GM20000 (cell line): ENCODE data around the gene GALR3.

Source experiments
- DNase-seq: peaks from one replicate; pipeline ENCODE4 v3.0.0; 2012; ENCODE audit warnings: low spot score
- TF ChIP-seq, protein P1 (sequence below): IDR thresholded peaks from 2 replicates; pipeline ENCODE4 v1.5.1; 2012; ENCODE audit warnings: mild to moderate bottlenecking, control low read depth; ENCODE audit errors: extremely low read depth, missing control alignments

Gene GALR3

DNA sequence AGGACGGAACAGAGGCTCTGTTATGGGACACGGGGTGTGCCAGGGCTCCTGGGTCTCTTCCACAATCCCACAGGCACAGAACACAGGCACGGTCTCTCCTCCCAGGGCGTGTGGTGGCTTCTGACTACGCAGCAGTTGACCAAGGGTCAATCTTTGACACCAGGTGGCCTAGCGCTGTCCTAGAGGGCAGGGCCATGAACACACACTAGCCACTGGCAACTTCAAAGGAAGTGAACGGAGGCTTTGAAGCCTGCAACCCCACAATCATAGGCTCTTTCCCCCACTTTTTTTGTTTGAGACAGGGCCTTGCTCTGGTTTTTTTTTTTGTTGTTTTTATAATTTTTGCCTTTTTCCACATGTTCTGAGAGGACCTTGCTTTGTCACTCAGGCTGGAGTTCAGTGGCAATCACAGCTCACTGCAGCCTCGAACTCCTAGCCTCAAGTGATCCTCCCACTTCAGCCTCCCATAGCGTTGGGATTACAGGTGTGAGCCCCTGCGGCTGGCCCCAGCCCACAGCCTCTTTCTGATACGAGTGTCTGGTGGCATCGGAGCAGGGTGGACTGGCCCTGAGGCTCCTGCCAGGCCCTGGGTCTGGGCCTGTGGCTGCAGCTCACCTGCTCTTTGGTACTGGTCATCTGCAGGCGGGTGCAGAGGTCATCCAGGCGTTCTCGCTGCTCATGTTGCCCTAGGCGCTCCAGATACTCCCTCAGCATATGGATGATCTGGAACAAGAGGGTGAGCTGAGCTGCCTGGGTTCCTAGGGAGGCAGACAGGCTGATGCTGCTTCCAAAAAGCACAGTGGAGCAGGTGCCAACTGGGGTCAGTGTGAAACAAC is 9.1 kb downstream of the GALR3 start:
- DNase-seq: no peak

DNA sequence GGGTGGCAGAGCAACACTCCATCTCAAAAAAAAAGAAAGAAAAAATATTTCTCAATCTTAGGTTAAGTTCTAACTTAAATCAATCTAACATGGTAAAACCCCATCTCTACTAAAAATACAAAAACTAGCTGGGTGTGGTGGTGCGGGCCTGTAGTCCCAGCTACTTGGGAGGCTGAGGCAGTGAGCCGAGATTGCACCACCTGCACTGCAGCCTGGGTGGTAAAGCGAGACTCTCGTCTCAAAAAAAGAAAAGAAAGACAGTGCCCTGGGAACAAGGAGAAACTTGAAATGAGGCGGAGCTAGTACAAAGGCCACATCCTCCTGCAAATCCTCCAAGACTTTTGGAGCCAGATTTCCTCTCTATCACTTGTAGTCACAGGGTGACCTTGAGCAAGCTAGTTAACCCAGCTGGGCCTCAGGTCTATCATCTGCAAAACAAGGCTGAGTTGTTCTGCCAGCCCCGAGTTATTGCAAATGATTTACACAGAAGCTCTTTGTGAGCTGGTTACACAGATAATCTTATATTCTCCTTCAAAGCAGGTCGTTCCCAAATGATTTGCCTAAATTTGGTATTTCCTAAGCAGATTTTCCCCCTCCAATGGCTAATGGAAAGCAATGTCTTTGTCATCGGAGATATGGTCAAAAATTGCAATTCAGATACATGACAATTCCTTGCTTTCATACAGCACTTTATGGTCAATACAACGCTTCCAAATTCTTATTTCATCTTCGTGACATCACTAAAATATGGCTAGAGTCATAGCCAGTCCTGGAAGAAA is 19.0 kb downstream of the GALR3 start:
- TF ChIP-seq, protein P1, sequence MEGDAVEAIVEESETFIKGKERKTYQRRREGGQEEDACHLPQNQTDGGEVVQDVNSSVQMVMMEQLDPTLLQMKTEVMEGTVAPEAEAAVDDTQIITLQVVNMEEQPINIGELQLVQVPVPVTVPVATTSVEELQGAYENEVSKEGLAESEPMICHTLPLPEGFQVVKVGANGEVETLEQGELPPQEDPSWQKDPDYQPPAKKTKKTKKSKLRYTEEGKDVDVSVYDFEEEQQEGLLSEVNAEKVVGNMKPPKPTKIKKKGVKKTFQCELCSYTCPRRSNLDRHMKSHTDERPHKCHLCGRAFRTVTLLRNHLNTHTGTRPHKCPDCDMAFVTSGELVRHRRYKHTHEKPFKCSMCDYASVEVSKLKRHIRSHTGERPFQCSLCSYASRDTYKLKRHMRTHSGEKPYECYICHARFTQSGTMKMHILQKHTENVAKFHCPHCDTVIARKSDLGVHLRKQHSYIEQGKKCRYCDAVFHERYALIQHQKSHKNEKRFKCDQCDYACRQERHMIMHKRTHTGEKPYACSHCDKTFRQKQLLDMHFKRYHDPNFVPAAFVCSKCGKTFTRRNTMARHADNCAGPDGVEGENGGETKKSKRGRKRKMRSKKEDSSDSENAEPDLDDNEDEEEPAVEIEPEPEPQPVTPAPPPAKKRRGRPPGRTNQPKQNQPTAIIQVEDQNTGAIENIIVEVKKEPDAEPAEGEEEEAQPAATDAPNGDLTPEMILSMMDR: no peak
- no peak for DNase-seq

More for the DNA sequence above, 9.1 kb downstream of the GALR3 start:
- TF ChIP-seq, protein P1: no peak

DNA sequence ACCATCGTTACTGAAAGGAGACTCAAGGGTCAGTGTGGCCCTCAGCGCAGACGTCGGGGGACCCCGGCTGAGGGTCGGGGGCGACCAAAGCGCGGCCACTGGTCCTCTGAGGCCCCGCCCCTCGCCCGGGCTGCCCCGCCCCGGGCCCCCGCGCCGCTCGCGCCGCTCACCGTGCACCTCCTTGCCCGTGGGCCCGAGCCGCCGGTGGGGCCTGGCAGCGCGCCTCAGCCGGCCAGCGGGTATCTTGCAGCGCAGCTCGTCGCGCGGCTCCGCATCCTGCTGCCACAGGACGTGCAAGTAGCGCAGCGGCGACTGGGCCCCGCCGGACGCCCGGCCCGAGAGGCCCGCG is 20.5 kb downstream of the GALR3 start:
- TF ChIP-seq, protein P1: no peak
- DNase-seq: peak; percentile 73

DNA sequence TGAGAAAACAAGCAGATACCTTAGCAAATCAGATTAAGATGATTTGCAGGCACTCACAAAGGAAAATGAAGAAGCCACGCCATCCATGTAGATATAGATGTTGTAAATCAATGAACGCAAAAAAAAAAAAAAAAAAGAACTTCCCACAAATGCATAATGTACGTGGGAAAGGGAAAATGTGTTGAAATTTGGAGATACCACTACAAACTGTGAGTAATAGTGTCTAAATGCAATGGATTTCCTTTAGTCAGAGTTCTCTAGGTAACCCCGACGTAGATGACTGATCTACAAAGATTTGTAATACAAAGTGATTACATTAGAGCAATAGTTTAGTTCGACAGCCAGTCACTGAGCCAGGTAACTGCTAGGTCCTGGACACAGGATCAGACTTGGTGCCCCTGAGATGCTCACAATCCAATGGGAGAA is 21.7 kb downstream of the GALR3 start:
- TF ChIP-seq, protein P1: no peak
- no peak for DNase-seq

GRCh38 chr22:37846433-37846832 is 23.3 kb downstream of the GALR3 start:
- DNase-seq: no peak

DNA sequence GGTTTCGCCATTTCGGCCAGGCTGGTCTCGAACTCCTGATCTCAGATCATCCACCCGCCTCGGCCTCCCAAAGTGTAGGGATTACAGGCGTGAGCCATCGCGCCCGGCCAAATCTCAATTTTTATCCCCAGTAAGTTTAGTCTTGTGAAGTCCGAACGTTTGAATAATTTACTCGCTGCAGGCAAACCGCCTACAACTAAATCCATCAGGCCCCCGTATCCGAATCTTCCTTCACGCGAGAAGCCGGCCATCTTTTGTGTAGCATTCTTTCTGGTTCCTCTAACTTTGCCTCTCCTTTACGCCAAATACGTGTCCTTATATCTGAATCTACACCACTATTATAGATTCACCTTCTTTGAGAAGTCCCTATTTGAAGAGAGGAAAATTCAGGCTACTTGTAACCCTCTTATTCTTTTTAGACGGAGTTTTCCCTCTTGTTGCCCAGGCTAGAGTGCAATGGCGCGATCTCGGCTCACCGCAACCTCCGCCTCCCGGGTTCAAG is 25.5 kb downstream of the GALR3 start:
- DNase-seq: no peak
- TF ChIP-seq, protein P1: no peak

More at GRCh38 chr22:37846433-37846832, 23.3 kb downstream of the GALR3 start:
- TF ChIP-seq, protein P1: no peak
